ENCODE measurements around the gene EIPR1.

DNA sequence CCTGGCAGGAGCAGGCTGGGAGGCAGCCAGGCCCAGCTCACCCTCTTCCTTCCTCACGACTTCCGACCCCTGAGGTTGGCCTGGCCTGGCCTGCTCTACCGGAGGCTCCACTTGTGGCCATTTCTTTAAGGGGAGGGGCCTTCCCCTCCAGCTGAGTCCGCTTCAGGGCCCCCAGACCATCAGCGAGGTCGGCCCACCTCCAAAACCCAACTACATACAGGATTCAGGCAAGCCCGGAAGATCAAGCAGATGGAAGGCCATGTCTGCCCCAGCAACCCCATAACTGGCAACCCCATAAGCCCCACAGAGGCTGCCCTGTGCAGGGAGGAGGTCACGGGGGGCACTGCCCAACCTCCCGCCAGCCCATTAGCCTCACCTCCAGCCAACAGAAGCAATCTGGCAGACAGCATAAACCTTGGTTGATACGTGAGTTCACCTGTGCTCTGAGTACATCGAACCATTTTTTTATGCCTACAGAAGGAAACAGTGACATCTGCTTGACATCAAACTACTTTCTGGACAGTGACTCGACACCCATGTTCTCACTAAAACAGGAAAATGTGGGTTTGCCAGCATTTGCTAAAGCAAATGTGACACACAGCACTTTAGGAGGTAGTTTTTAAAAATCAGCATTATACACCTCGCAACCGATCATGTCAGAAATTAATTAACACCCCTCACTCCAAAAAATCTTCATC lies 98.9 kb downstream of the EIPR1 start:
- TF ChIP-seq, protein P1, sequence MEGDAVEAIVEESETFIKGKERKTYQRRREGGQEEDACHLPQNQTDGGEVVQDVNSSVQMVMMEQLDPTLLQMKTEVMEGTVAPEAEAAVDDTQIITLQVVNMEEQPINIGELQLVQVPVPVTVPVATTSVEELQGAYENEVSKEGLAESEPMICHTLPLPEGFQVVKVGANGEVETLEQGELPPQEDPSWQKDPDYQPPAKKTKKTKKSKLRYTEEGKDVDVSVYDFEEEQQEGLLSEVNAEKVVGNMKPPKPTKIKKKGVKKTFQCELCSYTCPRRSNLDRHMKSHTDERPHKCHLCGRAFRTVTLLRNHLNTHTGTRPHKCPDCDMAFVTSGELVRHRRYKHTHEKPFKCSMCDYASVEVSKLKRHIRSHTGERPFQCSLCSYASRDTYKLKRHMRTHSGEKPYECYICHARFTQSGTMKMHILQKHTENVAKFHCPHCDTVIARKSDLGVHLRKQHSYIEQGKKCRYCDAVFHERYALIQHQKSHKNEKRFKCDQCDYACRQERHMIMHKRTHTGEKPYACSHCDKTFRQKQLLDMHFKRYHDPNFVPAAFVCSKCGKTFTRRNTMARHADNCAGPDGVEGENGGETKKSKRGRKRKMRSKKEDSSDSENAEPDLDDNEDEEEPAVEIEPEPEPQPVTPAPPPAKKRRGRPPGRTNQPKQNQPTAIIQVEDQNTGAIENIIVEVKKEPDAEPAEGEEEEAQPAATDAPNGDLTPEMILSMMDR (conservative IDR thresholded peaks at IDR 0.05 in 1 of 2, IDR thresholded peaks at IDR 0.05 in 1 of 2; ENCODE audit: low read depth in 1 of 2, low read length in 2 of 2) = no peak
- TF ChIP-seq EZH2 (IDR thresholded peaks at IDR 0.05; ENCODE audit: low read length, missing control alignments) = no peak
